Measurements from ENCODE around the gene NRL. TPM values are rescaled to one million over a fixed set of nuclear protein-coding genes. Genes with fewer than 3 reads are reported as not detected.

Gene NRL
- total and polyA plus RNA-seq, 9 of the 15 experiments (the other 6 are each of a cell fraction or from before 2014, with no cell fraction given): 0.07 to 2.7 (median 1.4) TPM; not detected in 1

DNA sequence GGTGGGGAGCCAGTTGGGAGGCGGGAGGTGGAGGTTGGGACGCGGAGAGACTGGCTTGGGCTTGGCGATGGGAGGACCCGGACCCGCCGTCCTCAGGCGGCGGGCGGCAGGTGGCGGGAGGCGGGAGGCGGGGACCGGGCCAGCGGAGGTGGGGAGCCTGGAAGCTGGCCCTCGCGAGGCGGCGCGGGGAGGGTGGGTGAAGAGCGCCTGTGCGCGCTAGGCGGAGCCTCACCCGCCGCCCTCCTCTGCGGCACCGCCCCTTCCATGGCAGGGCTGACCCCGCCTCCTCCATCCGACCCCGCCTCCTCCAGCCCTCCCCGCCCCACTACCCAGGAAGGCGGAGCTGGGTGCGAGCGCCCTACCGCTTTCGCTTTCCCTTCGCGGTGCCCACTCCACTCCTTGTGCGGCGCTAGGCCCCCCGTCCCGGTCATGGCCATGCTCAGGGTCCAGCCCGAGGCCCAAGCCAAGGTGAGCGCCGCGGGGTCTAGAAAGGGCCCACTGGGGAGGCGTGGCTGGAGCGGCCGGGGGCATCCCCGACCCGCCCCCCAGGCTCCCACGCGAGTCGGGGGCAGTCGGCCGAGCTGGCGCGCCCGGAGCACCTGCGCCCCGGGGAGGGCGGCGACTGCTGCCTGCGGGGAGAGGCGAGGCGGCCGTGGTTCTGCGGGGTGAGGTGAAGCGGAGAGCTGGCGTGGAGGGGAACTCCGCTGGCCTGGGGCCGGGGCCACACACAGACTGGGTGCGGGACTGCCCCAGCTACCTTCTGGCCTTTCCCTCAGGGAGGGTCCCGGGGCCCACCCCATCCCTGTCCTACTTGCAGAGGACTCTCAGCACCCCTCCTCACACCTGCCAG is 21.3 kb upstream of the NRL start, which contains the start of gene PSME1:
TSS of gene PSME1 (plus strand) at position 361 of the 850 bp plus-strand sequence. CDS start at position 430, 69 bp downstream.
- ChIA-PET CTCF (ENCODE audit: low intra/inter-chr PET ratio) (no interaction called here), POLR2A (interaction anchor here (0.6 to 1.6 kb wide), 6 partner anchors 11 to 1225 kb away, joined by 3 to 15 read pairs (median 4); partner anchors contain the start of genes DCAF11, NRL and PCK2)
- no TSS peak for BruUV-seq (replicated peaks)
- intact Hi-C loops (cut with micrococcal nuclease) (no loop called here), in situ Hi-C loops (cut with MboI) (no loop called here)
- Histone ChIP-seq H3K9me3 (replicated peaks; ENCODE audit: control insufficient read depth, insufficient read depth, low read depth, low read length) (no peaks in the 10 kb centered on the region), H3K4me3 (peak within 1 kb of the TSS; percentile 92), H3K4me2 (ENCODE audit: insufficient read depth, low read length) (peak within 1 kb of the TSS; percentile 84), H3K4me1 (replicated peaks in 1 of 2; ENCODE audit: control insufficient read depth in 2 of 2, insufficient read depth in 2 of 2, low read length in 2 of 2) (peaks cover 7 to 34% of the 10 kb centered on the region in 2 experiments; a peak in 4 of 5 replicates), H3K27me3 (ENCODE audit: control insufficient read depth in 2 of 2, insufficient read depth in 2 of 2, low read length in 2 of 2) (no peaks in the 10 kb centered on the region), H3K9me1 (ENCODE audit: control insufficient read depth, insufficient read depth, low read length) (no peaks in the 10 kb centered on the region), H2AFZ (ENCODE audit: low read depth, low read length) (peak within 1 kb of the TSS; percentile 91), H3K9ac (ENCODE audit: insufficient read depth in 1 of 2, low read depth in 2 of 2, low read length in 2 of 2) (peak within 1 kb of the TSS; percentile 71 to 93), H4K20me1 (replicated peaks; ENCODE audit: control insufficient read depth, insufficient read depth, low read length) (no peaks in the 10 kb centered on the region; the same call in 1 of the 2 replicates), H3K79me2 (ENCODE audit: control insufficient read depth, insufficient read depth, low read length) (peaks cover 17% of the 10 kb centered on the region), H3K36me3 (ENCODE audit: control insufficient read depth, insufficient read depth, low read length) (peaks cover 24% of the 10 kb centered on the region), H3K27ac (ENCODE audit: extremely low read depth, low read depth, low read length) (peak within 1 kb of the TSS; percentile 76)
- WGBS (ENCODE audit: insufficient coverage, low coverage, missing lambda C conversion rate): 1% methylated on average over 23 of the region's 75 CpGs
- peak; percentile 97 for ATAC-seq
- DNase-seq (ENCODE audit: extremely low read depth in 1 of 4, low spot score in 3 of 4): peak; percentile 91 to 95 (median 92)
- peak; percentile 79 for FAIRE-seq
- peak; percentile 58 for TF ChIP-seq POLR2A (conservative IDR thresholded peaks at IDR 0.05)
- no peak for TF ChIP-seq ZNF121 (CRISPR knock-in tag; conservative IDR thresholded peaks at IDR 0.05)
- 0 out of 2 replicates have a peak, but pooled peaks have one; percentile 36 for TF ChIP-seq SIN3B (IDR thresholded peaks at IDR 0.05; ENCODE audit: low read depth)
- no peak for TF ChIP-seq ILF3 (IDR thresholded peaks at IDR 0.05; ENCODE audit: borderline replicate concordance)
- TF ChIP-seq, protein P1, sequence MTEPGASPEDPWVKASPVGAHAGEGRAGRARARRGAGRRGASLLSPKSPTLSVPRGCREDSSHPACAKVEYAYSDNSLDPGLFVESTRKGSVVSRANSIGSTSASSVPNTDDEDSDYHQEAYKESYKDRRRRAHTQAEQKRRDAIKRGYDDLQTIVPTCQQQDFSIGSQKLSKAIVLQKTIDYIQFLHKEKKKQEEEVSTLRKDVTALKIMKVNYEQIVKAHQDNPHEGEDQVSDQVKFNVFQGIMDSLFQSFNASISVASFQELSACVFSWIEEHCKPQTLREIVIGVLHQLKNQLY (CRISPR knock-in tag; conservative IDR thresholded peaks at IDR 0.05): no peak
- no peak for TF ChIP-seq CEBPG (CRISPR knock-in tag; IDR thresholded peaks at IDR 0.05)
- TF ChIP-seq CEBPG (tag; conservative IDR thresholded peaks at IDR 0.05 in 1 of 2, IDR thresholded peaks at IDR 0.05 in 1 of 2): no peak
- no peak for TF ChIP-seq SREBF2 (CRISPR knock-in tag; IDR thresholded peaks at IDR 0.05)
- TF ChIP-seq MYNN (IDR thresholded peaks at IDR 0.05): no peak
- no peak for TF ChIP-seq MYNN (CRISPR knock-in tag; IDR thresholded peaks at IDR 0.05)
- TF ChIP-seq MAZ (CRISPR knock-in tag; conservative IDR thresholded peaks at IDR 0.05 in 1 of 2, IDR thresholded peaks at IDR 0.05 in 1 of 2): peak in 1 of 2 experiments; percentile 85
- TF ChIP-seq LEF1 (IDR thresholded peaks at IDR 0.05): no peak
- peak in 1 of 2 experiments; percentile 14; a peak in 1 of 4 replicates for TF ChIP-seq RCOR1 (IDR thresholded peaks at IDR 0.05; ENCODE audit: borderline replicate concordance in 1 of 2, low read depth in 2 of 2, low read length in 2 of 2)
- TF ChIP-seq RBM22 (IDR thresholded peaks at IDR 0.05; ENCODE audit: low read depth, low read length, poor library complexity, severe bottlenecking): no peak
- peak; percentile 31; the same call in 1 of the 2 replicates for TF ChIP-seq CXXC5 (CRISPR knock-in tag; IDR thresholded peaks at IDR 0.05)
- TF ChIP-seq CTBP1 (IDR thresholded peaks at IDR 0.05; ENCODE audit: borderline replicate concordance): 0 out of 2 replicates have a peak, but pooled peaks have one; percentile 44
- TF ChIP-seq YY1 (IDR thresholded peaks at IDR 0.05; ENCODE audit: borderline replicate concordance in 1 of 3, control insufficient read depth in 1 of 3, extremely low read depth in 1 of 3, insufficient read depth in 3 of 3, insufficient read length in 1 of 3, insufficient replicate concordance in 2 of 3, low read depth in 1 of 3, low read length in 2 of 3): peak in 1 of 3 experiments; percentile 21
- TF ChIP-seq, protein P2, sequence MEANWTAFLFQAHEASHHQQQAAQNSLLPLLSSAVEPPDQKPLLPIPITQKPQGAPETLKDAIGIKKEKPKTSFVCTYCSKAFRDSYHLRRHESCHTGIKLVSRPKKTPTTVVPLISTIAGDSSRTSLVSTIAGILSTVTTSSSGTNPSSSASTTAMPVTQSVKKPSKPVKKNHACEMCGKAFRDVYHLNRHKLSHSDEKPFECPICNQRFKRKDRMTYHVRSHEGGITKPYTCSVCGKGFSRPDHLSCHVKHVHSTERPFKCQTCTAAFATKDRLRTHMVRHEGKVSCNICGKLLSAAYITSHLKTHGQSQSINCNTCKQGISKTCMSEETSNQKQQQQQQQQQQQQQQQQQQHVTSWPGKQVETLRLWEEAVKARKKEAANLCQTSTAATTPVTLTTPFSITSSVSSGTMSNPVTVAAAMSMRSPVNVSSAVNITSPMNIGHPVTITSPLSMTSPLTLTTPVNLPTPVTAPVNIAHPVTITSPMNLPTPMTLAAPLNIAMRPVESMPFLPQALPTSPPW (CRISPR knock-in tag; IDR thresholded peaks at IDR 0.05): peak; percentile 83
- peak; percentile 47; the same call in 1 of the 2 replicates for TF ChIP-seq L3MBTL2 (IDR thresholded peaks at IDR 0.05)
- no peak for TF ChIP-seq CAMTA2 (CRISPR knock-in tag; conservative IDR thresholded peaks at IDR 0.05)
